Endothelial cell of umbilical vein (primary cell): ENCODE data around the gene ZNF552. TPM values are rescaled to one million over a fixed set of nuclear protein-coding genes. Genes with fewer than 3 reads are reported as not detected.

Experiments used
- BruUV-seq: library from RNA; stranded (reverse); fragments of 400-500 nt; replicated peaks from 2 replicates; lab custom pipeline; 2021; lab: Mats Ljungman, UMichigan
- CTCF ChIA-PET: fragments of 300-600, 350-600 bp; sonication (Branson Sonifier 250); formaldehyde crosslinking; loops from one replicate; lab custom pipeline; 2021; ENCODE audit warnings: antibody characterized with exemption, inconsistent platforms; lab: Charles Lee
- POLR2A ChIA-PET: fragments of 300-600, 350-600 bp; sonication (Branson Sonifier 250); formaldehyde crosslinking; loops from one replicate; lab custom pipeline; 2021; ENCODE audit warnings: antibody characterized with exemption, inconsistent platforms; lab: Charles Lee
- DNase-seq: peaks from one replicate; pipeline ENCODE4 v3.0.0-alpha.2; 2011; ENCODE audit warnings: low read depth, low spot score
- FAIRE-seq: peaks from 2 replicates; lab custom pipeline; 2011; peaks lifted over from hg19 to GRCh38; lab: Jason Lieb, UNC
- H2AFZ ChIP-seq: 2 replicates; pipeline ENCODE4 v1.6.0; 2012; ENCODE audit warnings: low read depth, low read length, control low read depth, inconsistent platforms
- H3K27ac ChIP-seq: 2 replicates; pipeline ENCODE4 v1.5.1; 2011; ENCODE audit warnings: low read depth, mild to moderate bottlenecking, control low read depth, low read length, moderate library complexity; ENCODE audit not compliant: insufficient read depth
- H3K27me3 ChIP-seq, 2 experiments: 2 replicates each; pipeline versions ENCODE4 v1.6.0 to v1.6.1; 2011; ENCODE audit warnings: low read length in 2 of 2, mixed read lengths in 1 of 2; ENCODE audit not compliant: control insufficient read depth in 2 of 2, insufficient read depth in 2 of 2
- H3K36me3 ChIP-seq, 2 experiments: 2 replicates in 1 of 2; 3 replicates in 1 of 2; pipeline ENCODE4 v1.5.1; 2011; ENCODE audit warnings: low read length in 2 of 2, mild to moderate bottlenecking in 1 of 2, moderate library complexity in 1 of 2; ENCODE audit not compliant: control insufficient read depth in 2 of 2, insufficient read depth in 2 of 2; ENCODE audit errors: extremely low read depth in 1 of 2
- H3K4me1 ChIP-seq: 3 replicates; pipeline ENCODE4 v1.5.1; 2011; ENCODE audit warnings: mild to moderate bottlenecking, low read length; ENCODE audit not compliant: control insufficient read depth, insufficient read depth; ENCODE audit errors: extremely low read depth
- H3K4me2 ChIP-seq: 2 replicates; pipeline ENCODE4 v1.6.1; 2011; ENCODE audit warnings: low read length, control low read depth, mixed read lengths; ENCODE audit not compliant: insufficient read depth
- H3K4me3 ChIP-seq, 3 experiments: fragments of 200-600 bp in 1 of 3; sonication (generic), shearing (Covaris generic) in 1 of 3; replicated peaks in 1 of 3; 2 replicates each; pipeline ENCODE4 v1.5.1; 2011 to 2016; ENCODE audit warnings: control low read depth in 3 of 3, low read length in 3 of 3, mild to moderate bottlenecking in 2 of 3, inconsistent platforms in 1 of 3, low read depth in 1 of 3, moderate library complexity in 1 of 3; ENCODE audit not compliant: insufficient read depth in 1 of 3
- H3K79me2 ChIP-seq: 2 replicates; pipeline ENCODE4 v1.6.0; 2012; ENCODE audit warnings: low read length, inconsistent platforms; ENCODE audit not compliant: control insufficient read depth, insufficient read depth
- H3K9ac ChIP-seq: replicated peaks from 2 replicates; pipeline ENCODE3; 2011; ENCODE audit warnings: low read length, control low read depth; ENCODE audit not compliant: insufficient read depth; ENCODE audit errors: extremely low read depth
- H3K9me1 ChIP-seq: replicated peaks from 3 replicates; pipeline ENCODE4 v1.6.0; 2011; ENCODE audit warnings: mild to moderate bottlenecking, low read length; ENCODE audit not compliant: control insufficient read depth, insufficient read depth; ENCODE audit errors: extremely low read depth
- H3K9me3 ChIP-seq: replicated peaks from 2 replicates; pipeline ENCODE4 v1.5.1; 2012; ENCODE audit warnings: low read length, inconsistent platforms; ENCODE audit not compliant: control insufficient read depth, insufficient read depth
- H4K20me1 ChIP-seq: replicated peaks from 2 replicates; pipeline ENCODE3; 2011; ENCODE audit warnings: mild to moderate bottlenecking, low read length; ENCODE audit not compliant: control insufficient read depth, insufficient read depth; ENCODE audit errors: extremely low read depth
- EZH2 ChIP-seq: IDR thresholded peaks from 2 replicates; pipeline ENCODE4 v1.6.1; 2012; ENCODE audit warnings: borderline replicate concordance, low read depth, mild to moderate bottlenecking, moderate library complexity, low read length, inconsistent platforms; ENCODE audit not compliant: severe bottlenecking
- FOS ChIP-seq: IDR thresholded peaks from 2 replicates; pipeline ENCODE4 v1.6.1; 2011; ENCODE audit warnings: mild to moderate bottlenecking, low read length, moderate library complexity, borderline replicate concordance; ENCODE audit not compliant: insufficient read depth
- GATA2 ChIP-seq: IDR thresholded peaks from 2 replicates; pipeline ENCODE4 v1.7.0; 2011; ENCODE audit warnings: low read depth, mild to moderate bottlenecking, moderate library complexity, mixed read lengths, low read length; ENCODE audit not compliant: insufficient read length, insufficient read depth
- JUN ChIP-seq: IDR thresholded peaks from 2 replicates; pipeline ENCODE4 v1.6.1; 2011; ENCODE audit warnings: borderline replicate concordance, low read depth; ENCODE audit not compliant: insufficient read length, insufficient read depth
- MYC ChIP-seq: IDR thresholded peaks from one replicate; pipeline ENCODE4 v1.6.1; 2011; ENCODE audit warnings: mild to moderate bottlenecking, low read depth, low read length
- POLR2A ChIP-seq: IDR thresholded peaks from 2 replicates; pipeline ENCODE4 v1.6.1; 2012; ENCODE audit warnings: low read depth, mild to moderate bottlenecking, control low read depth, low read length
- POLR2AphosphoS5 ChIP-seq: IDR thresholded peaks from 2 replicates; pipeline ENCODE4 v1.6.1; 2012; ENCODE audit warnings: low read depth, mild to moderate bottlenecking, control low read depth, low read length, moderate library complexity; ENCODE audit not compliant: insufficient read depth
- dilution Hi-C: fragments of 300-500 bp; cut with MboI; formaldehyde crosslinking; loops from one replicate; pipeline ENCODE4 v1.15.0; 2019; ENCODE audit warnings: low sequenced_read_pairs; ENCODE audit not compliant: extremely low pct_ligation_motif_present
- intact Hi-C: fragments of 100-400 bp; cut with micrococcal nuclease; formaldehyde crosslinking; loops from one replicate; pipeline ENCODE4 v1.10.0; 2022
- polyA plus RNA-seq, 4 experiments: library from polyadenylated mRNA; depleted of rRNA in 3 of 4; stranded (reverse) in 3 of 4; unstranded in 1 of 4; fragments of >200 nt; gene quantifications; 2 replicates each; pipeline versions ENCODE4 v1.2.1 to v1.2.3, GENCODE V29; 2011 to 2012; ENCODE audit warnings: missing spikeins in 1 of 4
- total RNA-seq: library from RNA; stranded (reverse); gene quantifications from 2 replicates; pipeline ENCODE4 v1.2.3, GENCODE V29; 2021
- TF ChIP-seq, protein P1 (sequence below), 2 donors: IDR thresholded peaks; 1 replicate in 1 of 2; 2 replicates in 1 of 2; pipeline ENCODE4 v1.5.1; 2011; ENCODE audit warnings: low read length in 2 of 2, mild to moderate bottlenecking in 2 of 2, moderate library complexity in 2 of 2, control low read depth in 1 of 2, inconsistent platforms in 1 of 2, low read depth in 1 of 2; ENCODE audit not compliant: insufficient read depth in 1 of 2; ENCODE audit errors: extremely low read depth in 1 of 2
- TF ChIP-seq, protein P2 (sequence below): IDR thresholded peaks from 2 replicates; pipeline ENCODE4 v1.6.1; 2011; ENCODE audit not compliant: insufficient read depth, insufficient read length

ZNF552 gene
- total and polyA plus RNA-seq, 2 donors (not counting 3 experiments of a cell fraction or from before 2014, with no cell fraction given) = 3.0 to 6.1 TPM

DNA sequence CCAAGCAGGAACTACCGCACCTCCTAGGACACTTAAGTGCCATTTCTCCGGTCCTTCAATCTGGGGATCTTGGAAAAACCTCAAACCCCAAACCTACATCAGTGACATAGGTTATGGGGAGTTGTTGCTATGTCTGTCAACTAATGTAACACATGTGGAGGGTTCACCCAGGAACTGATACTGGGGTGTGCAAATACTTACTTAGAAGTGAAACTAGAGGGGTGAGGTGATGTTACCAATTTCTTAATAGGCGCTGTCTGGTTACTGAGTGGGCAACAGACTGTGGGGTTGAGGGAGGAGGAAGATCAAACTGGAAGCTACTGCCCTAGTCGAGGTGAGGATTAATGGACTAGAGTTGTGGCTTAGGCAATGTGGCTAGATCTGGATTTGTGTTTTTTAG is 43.3 kb downstream of the ZNF552 start:
- peaks cover 0 to 2% of the 10 kb centered on the region in 2 experiments for H3K36me3 ChIP-seq
- H3K9me3 ChIP-seq = no peaks in the 10 kb centered on the region
- no TSS peak for BruUV-seq
- no peak overlapping the region for H3K27ac ChIP-seq
- no peak overlapping the region for H3K4me2 ChIP-seq
- no peaks in the 10 kb centered on the region for H4K20me1 ChIP-seq
- H2AFZ ChIP-seq = no peak overlapping the region
- H3K79me2 ChIP-seq = peaks cover 47% of the 10 kb centered on the region
- intact Hi-C loops (no loop called here), dilution Hi-C loops (no loop called here)
- TF ChIP-seq, protein P1, sequence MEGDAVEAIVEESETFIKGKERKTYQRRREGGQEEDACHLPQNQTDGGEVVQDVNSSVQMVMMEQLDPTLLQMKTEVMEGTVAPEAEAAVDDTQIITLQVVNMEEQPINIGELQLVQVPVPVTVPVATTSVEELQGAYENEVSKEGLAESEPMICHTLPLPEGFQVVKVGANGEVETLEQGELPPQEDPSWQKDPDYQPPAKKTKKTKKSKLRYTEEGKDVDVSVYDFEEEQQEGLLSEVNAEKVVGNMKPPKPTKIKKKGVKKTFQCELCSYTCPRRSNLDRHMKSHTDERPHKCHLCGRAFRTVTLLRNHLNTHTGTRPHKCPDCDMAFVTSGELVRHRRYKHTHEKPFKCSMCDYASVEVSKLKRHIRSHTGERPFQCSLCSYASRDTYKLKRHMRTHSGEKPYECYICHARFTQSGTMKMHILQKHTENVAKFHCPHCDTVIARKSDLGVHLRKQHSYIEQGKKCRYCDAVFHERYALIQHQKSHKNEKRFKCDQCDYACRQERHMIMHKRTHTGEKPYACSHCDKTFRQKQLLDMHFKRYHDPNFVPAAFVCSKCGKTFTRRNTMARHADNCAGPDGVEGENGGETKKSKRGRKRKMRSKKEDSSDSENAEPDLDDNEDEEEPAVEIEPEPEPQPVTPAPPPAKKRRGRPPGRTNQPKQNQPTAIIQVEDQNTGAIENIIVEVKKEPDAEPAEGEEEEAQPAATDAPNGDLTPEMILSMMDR (IDR thresholded peaks at IDR 0.05; ENCODE audit: extremely low read depth in 1 of 2, insufficient read depth in 1 of 2, low read depth in 1 of 2, low read length in 2 of 2) = no peak
- TF ChIP-seq POLR2A (no peak), JUN (no peak), POLR2AphosphoS5 (no peak), GATA2 (no peak), EZH2 (no peak), FOS (no peak), MYC (no peak)
- TF ChIP-seq, protein P2, sequence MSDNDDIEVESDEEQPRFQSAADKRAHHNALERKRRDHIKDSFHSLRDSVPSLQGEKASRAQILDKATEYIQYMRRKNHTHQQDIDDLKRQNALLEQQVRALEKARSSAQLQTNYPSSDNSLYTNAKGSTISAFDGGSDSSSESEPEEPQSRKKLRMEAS = no peak
- no peak for FAIRE-seq
- H3K4me3 ChIP-seq = no peak overlapping the region
- no peak overlapping the region for H3K9ac ChIP-seq
- no peak for DNase-seq
- H3K9me1 ChIP-seq = no peaks in the 10 kb centered on the region
- ChIA-PET CTCF (no interaction called here), POLR2A (no interaction called here)
- no peaks in the 10 kb centered on the region for H3K27me3 ChIP-seq
- peaks cover 5% of the 10 kb centered on the region for H3K4me1 ChIP-seq
